K562 (cell line): Measurements from ENCODE around the gene TUT4. TPM values are rescaled to one million over a fixed set of nuclear protein-coding genes. Genes with fewer than 3 reads are reported as not detected.

ENCODE experiments used
- BRCA1 ChIP-seq, 2 experiments: fragments of 450-650 bp in 1 of 2; sonication (generic) in 1 of 2; formaldehyde crosslinking in 1 of 2; IDR thresholded peaks; 2 replicates each; pipeline versions ENCODE4 v1.5.0 to v1.6.1; 2017 to 2020; ENCODE audit warnings: mild to moderate bottlenecking in 1 of 2, missing genetic modification reagents in 1 of 2
- CBFB ChIP-seq: sonication (generic); formaldehyde crosslinking; IDR thresholded peaks from 2 replicates; pipeline ENCODE4 v1.4.0; 2020; ENCODE audit warnings: mild to moderate bottlenecking, missing genetic modification reagents
- CEBPG ChIP-seq, 3 experiments: fragments of 200-800 bp in 1 of 3; sonication (Bioruptor generic) in 1 of 3; sonication (generic) in 1 of 3; formaldehyde crosslinking in 1 of 3; IDR thresholded peaks in 2 of 3; conservative IDR thresholded peaks in 1 of 3; 2 replicates each; pipeline versions ENCODE4 v1.6.1 to v1.8.0; 2016 to 2022; ENCODE audit warnings: missing compliant biosample characterization in 2 of 3, missing genetic modification characterization in 2 of 3, mild to moderate bottlenecking in 1 of 3, missing genetic modification reagents in 1 of 3
- COPS2 ChIP-seq: fragments of 450-650 bp; conservative IDR thresholded peaks from 2 replicates; pipeline ENCODE4 v1.6.1; 2016; ENCODE audit warnings: mild to moderate bottlenecking, moderate library complexity
- EHMT2 ChIP-seq: fragments of 450-650 bp; IDR thresholded peaks from 2 replicates; pipeline ENCODE4 v1.6.1; 2018; ENCODE audit warnings: antibody characterized with exemption
- ELF1 ChIP-seq: fragments of 200-800 bp; sonication (Bioruptor generic); IDR thresholded peaks from 2 replicates; pipeline ENCODE4 v1.6.1; 2016; ENCODE audit warnings: missing genetic modification characterization, missing compliant biosample characterization
- HLTF ChIP-seq: fragments of 450-650 bp; IDR thresholded peaks from 2 replicates; pipeline ENCODE4 v1.6.1; 2016
- ILK ChIP-seq: fragments of 450-650 bp; IDR thresholded peaks from 2 replicates; pipeline ENCODE4 v1.6.1; 2016; ENCODE audit warnings: missing genetic modification characterization, low read depth, mild to moderate bottlenecking, missing compliant biosample characterization, moderate library complexity, borderline replicate concordance
- NR4A1 ChIP-seq, 2 experiments: fragments of 250-450 bp in 1 of 2; fragments of 450-650 bp in 1 of 2; sonication (Bioruptor Pico) in 1 of 2; IDR thresholded peaks; 2 replicates each; pipeline versions ENCODE4 v1.4.0 to v1.6.1; 2016 to 2020; ENCODE audit warnings: mild to moderate bottlenecking in 2 of 2, missing compliant biosample characterization in 1 of 2, missing genetic modification characterization in 1 of 2, moderate library complexity in 1 of 2
- SIN3A ChIP-seq, 2 experiments: fragments of 150-350 bp in 1 of 2; IDR thresholded peaks; 2 replicates each; pipeline ENCODE4 v1.6.1; 2011 to 2016; ENCODE audit warnings: borderline replicate concordance in 2 of 2, low read depth in 2 of 2, low read length in 2 of 2, mild to moderate bottlenecking in 2 of 2, moderate library complexity in 2 of 2; ENCODE audit not compliant: control insufficient read depth in 1 of 2
- SIRT6 ChIP-seq: IDR thresholded peaks from one replicate; pipeline ENCODE4 v1.6.1; 2012; ENCODE audit warnings: low read depth, mild to moderate bottlenecking, control low read depth, inconsistent platforms, low read length, moderate library complexity
- SMC3 ChIP-seq: conservative IDR thresholded peaks from 2 replicates; pipeline ENCODE4 v1.6.1; 2011; ENCODE audit warnings: low read depth, low read length, improper control_type of control experiment; ENCODE audit not compliant: insufficient read depth
- SUPT5H ChIP-seq: fragments of 450-650 bp; IDR thresholded peaks from 2 replicates; pipeline ENCODE4 v1.6.1; 2016
- ZBED1 ChIP-seq: IDR thresholded peaks from 2 replicates; pipeline ENCODE4 v1.6.1; 2014
- ZNF124 ChIP-seq: sonication (generic); formaldehyde crosslinking; IDR thresholded peaks from 2 replicates; pipeline ENCODE4 v1.8.1; 2022; ENCODE audit warnings: missing genetic modification reagents
- ZNF134 ChIP-seq: fragments of 250-450 bp; sonication (Bioruptor Pico); conservative IDR thresholded peaks from 2 replicates; pipeline ENCODE4 v1.4.0; 2020
- ZNF274 ChIP-seq: IDR thresholded peaks from 2 replicates; pipeline ENCODE4 v1.6.1; 2011; ENCODE audit warnings: low read depth, mild to moderate bottlenecking, low read length, moderate library complexity, borderline replicate concordance
- ZNF717 ChIP-seq: fragments of 250-450 bp; sonication (Bioruptor Pico); IDR thresholded peaks from 2 replicates; pipeline ENCODE4 v1.5.0; 2021
- polyA plus RNA-seq, 8 experiments: library from polyadenylated mRNA; depleted of rRNA in 4 of 8; stranded (reverse) in 5 of 8; unstranded in 3 of 8; fragments of >200 nt; fragmentation: Nextera tagmentation in 2 of 8; fragmentation: Illumina TruSeq in 1 of 8; extraction: Ambion mirVana in 2 of 8; extraction: Trizol in 1 of 8; gene quantifications; 2 replicates each; pipeline versions ENCODE4 v1.2.1 to v1.2.3, GENCODE V29; 2011 to 2014; ENCODE audit warnings: inconsistent platforms in 1 of 8, missing spikeins in 1 of 8
- total RNA-seq, 7 experiments: library from RNA; depleted of rRNA in 6 of 7; stranded (reverse); fragments of >200 nt in 6 of 7; fragmentation: Illumina TruSeq in 2 of 7; extraction: Trizol in 2 of 7; gene quantifications; 2 replicates each; pipeline versions ENCODE4 v1.2.1 to v1.2.3, GENCODE V29; 2011 to 2021; ENCODE audit warnings: low replicate concordance in 1 of 7
- TF ChIP-seq, protein P1 (sequence below): sonication (generic); formaldehyde crosslinking; IDR thresholded peaks from 2 replicates; pipeline ENCODE4 v1.8.0; 2022; ENCODE audit warnings: mild to moderate bottlenecking, missing genetic modification reagents
- TF ChIP-seq, protein P2 (sequence below): fragments of 450-650 bp; IDR thresholded peaks from 2 replicates; pipeline ENCODE4 v1.6.1; 2016
- TF ChIP-seq, protein P3 (sequence below): fragments of 450-650 bp; IDR thresholded peaks from 2 replicates; pipeline ENCODE4 v1.6.1; 2018; ENCODE audit warnings: mild to moderate bottlenecking, low read depth; ENCODE audit not compliant: partially characterized antibody
- TF ChIP-seq, protein P4 (sequence below), 2 experiments: fragments of 200-800 bp in 1 of 2; sonication (Bioruptor generic) in 1 of 2; sonication (generic) in 1 of 2; formaldehyde crosslinking in 1 of 2; IDR thresholded peaks in 1 of 2; conservative IDR thresholded peaks in 1 of 2; 2 replicates each; pipeline versions ENCODE4 v1.5.0 to v1.6.1; 2016 to 2020; ENCODE audit warnings: missing compliant biosample characterization in 1 of 2, missing genetic modification characterization in 1 of 2, missing genetic modification reagents in 1 of 2

The TUT4 gene
- total and polyA plus RNA-seq, 9 of the 15 experiments (the other 6 are each of a cell fraction or from before 2014, with no cell fraction given) = 15.8 to 53.5 (median 36.7) TPM

DNA sequence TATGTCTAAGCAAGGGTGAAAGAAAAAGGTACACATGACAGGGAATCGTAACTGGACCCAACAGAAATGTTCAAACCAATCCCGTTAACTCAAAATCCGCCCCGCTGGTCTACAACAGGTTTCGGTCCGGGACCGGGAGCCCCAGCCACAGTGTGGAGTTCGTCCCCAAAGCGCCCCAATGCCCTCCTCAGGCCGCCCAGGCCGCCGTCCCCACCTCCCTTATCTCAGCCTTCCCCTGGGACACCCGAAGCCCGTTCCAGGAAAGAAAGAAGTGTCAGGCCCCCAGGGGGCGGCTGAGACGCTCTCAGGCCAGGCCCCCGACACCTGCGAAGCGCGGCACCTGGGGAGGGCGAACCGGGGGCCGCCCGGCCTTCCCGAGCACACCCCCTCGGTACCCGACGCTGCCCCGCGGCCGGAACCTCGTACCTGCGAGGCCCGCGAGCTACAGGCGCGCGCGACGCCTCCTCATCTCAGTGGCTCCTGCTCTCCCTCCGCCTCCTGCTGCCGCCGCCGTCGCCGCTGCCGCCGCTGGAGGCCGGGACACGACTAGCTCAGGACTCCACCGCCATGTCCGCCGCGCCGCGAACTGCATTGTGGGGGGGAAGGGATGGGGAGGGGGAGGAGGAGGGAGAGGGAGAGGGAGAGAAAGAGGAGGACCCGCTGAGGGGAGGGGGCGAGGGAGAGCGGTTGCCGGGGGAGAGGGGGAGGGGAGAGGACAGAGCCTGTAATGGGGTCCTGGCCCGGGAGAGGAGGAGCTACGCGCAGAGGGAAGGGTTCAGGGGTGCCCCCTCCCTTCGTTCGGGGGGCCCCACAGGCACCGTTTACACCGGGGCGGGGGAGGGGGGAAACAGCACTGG is at the start of gene TUT4 (continued):
- peak; percentile 26; the same call in 1 of the 2 replicates for TF ChIP-seq CEBPG (CRISPR knock-in tag; IDR thresholded peaks at IDR 0.05)
- TF ChIP-seq CEBPG (tag; conservative IDR thresholded peaks at IDR 0.05 in 1 of 2, IDR thresholded peaks at IDR 0.05 in 1 of 2) = no peak
- TF ChIP-seq ZNF124 (CRISPR knock-in tag) = no peak
- TF ChIP-seq ILK (tag) = no peak
- TF ChIP-seq BRCA1 (IDR thresholded peaks at IDR 0.05) = no peak
- no peak for TF ChIP-seq BRCA1 (CRISPR knock-in tag; IDR thresholded peaks at IDR 0.05)
- no peak for TF ChIP-seq ZNF274
- no peak for TF ChIP-seq ZNF717 (CRISPR knock-in tag)
- TF ChIP-seq SMC3 = 0 out of 2 replicates have a peak, but pooled peaks have one; percentile 15
- no peak for TF ChIP-seq COPS2
- TF ChIP-seq EHMT2 = no peak
- TF ChIP-seq, protein P1, sequence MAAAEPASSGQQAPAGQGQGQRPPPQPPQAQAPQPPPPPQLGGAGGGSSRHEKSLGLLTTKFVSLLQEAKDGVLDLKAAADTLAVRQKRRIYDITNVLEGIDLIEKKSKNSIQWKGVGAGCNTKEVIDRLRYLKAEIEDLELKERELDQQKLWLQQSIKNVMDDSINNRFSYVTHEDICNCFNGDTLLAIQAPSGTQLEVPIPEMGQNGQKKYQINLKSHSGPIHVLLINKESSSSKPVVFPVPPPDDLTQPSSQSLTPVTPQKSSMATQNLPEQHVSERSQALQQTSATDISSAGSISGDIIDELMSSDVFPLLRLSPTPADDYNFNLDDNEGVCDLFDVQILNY (CRISPR knock-in tag) = no peak; the same call in 1 of the 2 replicates
- TF ChIP-seq SIRT6 = no peak
- TF ChIP-seq ELF1 (tag) = no peak
- no peak for TF ChIP-seq ZNF134 (CRISPR knock-in tag)
- TF ChIP-seq ZBED1 = no peak
- peak; percentile 88 for TF ChIP-seq SUPT5H
- TF ChIP-seq, protein P2, sequence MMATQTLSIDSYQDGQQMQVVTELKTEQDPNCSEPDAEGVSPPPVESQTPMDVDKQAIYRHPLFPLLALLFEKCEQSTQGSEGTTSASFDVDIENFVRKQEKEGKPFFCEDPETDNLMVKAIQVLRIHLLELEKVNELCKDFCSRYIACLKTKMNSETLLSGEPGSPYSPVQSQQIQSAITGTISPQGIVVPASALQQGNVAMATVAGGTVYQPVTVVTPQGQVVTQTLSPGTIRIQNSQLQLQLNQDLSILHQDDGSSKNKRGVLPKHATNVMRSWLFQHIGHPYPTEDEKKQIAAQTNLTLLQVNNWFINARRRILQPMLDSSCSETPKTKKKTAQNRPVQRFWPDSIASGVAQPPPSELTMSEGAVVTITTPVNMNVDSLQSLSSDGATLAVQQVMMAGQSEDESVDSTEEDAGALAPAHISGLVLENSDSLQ = no peak
- TF ChIP-seq CBFB = no peak
- TF ChIP-seq HLTF = no peak
- TF ChIP-seq, protein P3, sequence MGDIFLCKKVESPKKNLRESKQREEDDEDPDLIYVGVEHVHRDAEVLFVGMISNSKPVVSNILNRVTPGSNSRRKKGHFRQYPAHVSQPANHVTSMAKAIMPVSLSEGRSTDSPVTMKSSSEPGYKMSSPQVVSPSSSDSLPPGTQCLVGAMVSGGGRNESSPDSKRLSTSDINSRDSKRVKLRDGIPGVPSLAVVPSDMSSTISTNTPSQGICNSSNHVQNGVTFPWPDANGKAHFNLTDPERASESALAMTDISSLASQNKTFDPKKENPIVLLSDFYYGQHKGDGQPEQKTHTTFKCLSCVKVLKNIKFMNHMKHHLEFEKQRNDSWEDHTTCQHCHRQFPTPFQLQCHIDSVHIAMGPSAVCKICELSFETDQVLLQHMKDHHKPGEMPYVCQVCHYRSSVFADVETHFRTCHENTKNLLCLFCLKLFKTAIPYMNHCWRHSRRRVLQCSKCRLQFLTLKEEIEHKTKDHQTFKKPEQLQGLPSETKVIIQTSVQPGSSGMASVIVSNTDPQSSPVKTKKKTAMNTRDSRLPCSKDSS = no peak
- TF ChIP-seq, protein P4, sequence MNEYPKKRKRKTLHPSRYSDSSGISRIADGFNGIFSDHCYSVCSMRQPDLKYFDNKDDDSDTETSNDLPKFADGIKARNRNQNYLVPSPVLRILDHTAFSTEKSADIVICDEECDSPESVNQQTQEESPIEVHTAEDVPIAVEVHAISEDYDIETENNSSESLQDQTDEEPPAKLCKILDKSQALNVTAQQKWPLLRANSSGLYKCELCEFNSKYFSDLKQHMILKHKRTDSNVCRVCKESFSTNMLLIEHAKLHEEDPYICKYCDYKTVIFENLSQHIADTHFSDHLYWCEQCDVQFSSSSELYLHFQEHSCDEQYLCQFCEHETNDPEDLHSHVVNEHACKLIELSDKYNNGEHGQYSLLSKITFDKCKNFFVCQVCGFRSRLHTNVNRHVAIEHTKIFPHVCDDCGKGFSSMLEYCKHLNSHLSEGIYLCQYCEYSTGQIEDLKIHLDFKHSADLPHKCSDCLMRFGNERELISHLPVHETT (CRISPR knock-in tag; conservative IDR thresholded peaks at IDR 0.05 in 1 of 2, IDR thresholded peaks at IDR 0.05 in 1 of 2) = peak in 1 of 2 experiments; percentile 69; a peak in 1 of 4 replicates
- TF ChIP-seq SIN3A (IDR thresholded peaks at IDR 0.05; ENCODE audit: borderline replicate concordance in 2 of 2, control insufficient read depth in 1 of 2, low read depth in 2 of 2, low read length in 2 of 2) = no peak
- peak; percentile 79; the same call in 1 of the 2 replicates for TF ChIP-seq NR4A1 (CRISPR knock-in tag; IDR thresholded peaks at IDR 0.05)
- TF ChIP-seq NR4A1 (tag; IDR thresholded peaks at IDR 0.05) = peak; percentile 71; the same call in 1 of the 2 replicates
